GM15510 (cell line): ENCODE measurements around the gene DEPDC5.

Experiments
- POLR2A ChIP-seq: IDR thresholded peaks from 3 replicates; pipeline ENCODE4 v1.6.1; 2011; ENCODE audit warnings: borderline replicate concordance; ENCODE audit not compliant: insufficient read length; ENCODE audit errors: extremely low read depth

The DEPDC5 gene

GRCh38 chr22:31838917-31839316 lies 85.1 kb downstream of the DEPDC5 start:
- no peak for TF ChIP-seq POLR2A

GRCh38 chr22:31839986-31840385 lies 86.2 kb downstream of the DEPDC5 start:
- no peak for TF ChIP-seq POLR2A

- no peak for TF ChIP-seq POLR2A
These were observed 86.8 kb downstream of the DEPDC5 start for GRCh38 chr22:31840585-31840984.

- TF ChIP-seq POLR2A: no peak
These were observed 87.4 kb downstream of the DEPDC5 start for GRCh38 chr22:31841078-31841827.

- no peak for TF ChIP-seq POLR2A
These were observed 89.7 kb downstream of the DEPDC5 start for GRCh38 chr22:31843526-31843925.

- no peak for TF ChIP-seq POLR2A
These were observed 91.1 kb downstream of the DEPDC5 start for GRCh38 chr22:31844941-31845340.

- TF ChIP-seq POLR2A: no peak
These were observed 92.6 kb downstream of the DEPDC5 start for GRCh38 chr22:31846161-31847115.

GRCh38 chr22:31848411-31848810 lies 94.6 kb downstream of the DEPDC5 start:
- no peak for TF ChIP-seq POLR2A

GRCh38 chr22:31850135-31850534 lies 96.3 kb downstream of the DEPDC5 start:
- no peak for TF ChIP-seq POLR2A

- TF ChIP-seq POLR2A: no peak
These were observed 99.0 kb downstream of the DEPDC5 start for GRCh38 chr22:31852691-31853421.

- TF ChIP-seq POLR2A: no peak
These were observed 100.1 kb downstream of the DEPDC5 start for GRCh38 chr22:31853736-31854495.

- no peak for TF ChIP-seq POLR2A
These were observed 103.4 kb downstream of the DEPDC5 start for GRCh38 chr22:31857247-31857646.

- no peak for TF ChIP-seq POLR2A
These were observed 107.5 kb downstream of the DEPDC5 start for GRCh38 chr22:31861226-31861840.

GRCh38 chr22:31866918-31867317 lies 113.1 kb downstream of the DEPDC5 start:
- TF ChIP-seq POLR2A: no peak
